ENCODE data around the gene COL5A1. TPM values are rescaled to one million over a fixed set of nuclear protein-coding genes. Genes with fewer than 3 reads are reported as not detected.

COL5A1 gene
- total and polyA plus RNA-seq, 2 experiments from 2014 or later: 2.5 to 13.1 TPM

- H3K9me3 Mint-ChIP-seq: peaks cover 23% of the 10 kb centered on the region
- H3K79me2 ChIP-seq (replicated peaks; ENCODE audit: insufficient read depth): no peaks in the 10 kb centered on the region
- TF ChIP-seq EZH2 (IDR thresholded peaks at IDR 0.05; ENCODE audit: low read depth, unreplicated experiment) (no peak), ETS1 (IDR thresholded peaks at IDR 0.05) (no peak), ZNF331 (CRISPR knock-in tag; IDR thresholded peaks at IDR 0.05; ENCODE audit: low read depth) (no peak), NANOG (IDR thresholded peaks at IDR 0.05; ENCODE audit: borderline replicate concordance) (no peak), ZNF462 (CRISPR knock-in tag; IDR thresholded peaks at IDR 0.05) (no peak), EZH2phosphoT487 (IDR thresholded peaks at IDR 0.05; ENCODE audit: unreplicated experiment) (no peak), POLR2AphosphoS5 (IDR thresholded peaks at IDR 0.05; ENCODE audit: low read depth) (no peak), STAT1 (IDR thresholded peaks at IDR 0.05; ENCODE audit: unreplicated experiment) (no peak), JUNB (IDR thresholded peaks at IDR 0.05; ENCODE audit: unreplicated experiment) (no peak), ZNF114 (CRISPR knock-in tag; IDR thresholded peaks at IDR 0.05) (no peak), CREB1 (CRISPR knock-in tag; IDR thresholded peaks at IDR 0.05; ENCODE audit: low read depth) (no peak)
- TF ChIP-seq, protein P1, sequence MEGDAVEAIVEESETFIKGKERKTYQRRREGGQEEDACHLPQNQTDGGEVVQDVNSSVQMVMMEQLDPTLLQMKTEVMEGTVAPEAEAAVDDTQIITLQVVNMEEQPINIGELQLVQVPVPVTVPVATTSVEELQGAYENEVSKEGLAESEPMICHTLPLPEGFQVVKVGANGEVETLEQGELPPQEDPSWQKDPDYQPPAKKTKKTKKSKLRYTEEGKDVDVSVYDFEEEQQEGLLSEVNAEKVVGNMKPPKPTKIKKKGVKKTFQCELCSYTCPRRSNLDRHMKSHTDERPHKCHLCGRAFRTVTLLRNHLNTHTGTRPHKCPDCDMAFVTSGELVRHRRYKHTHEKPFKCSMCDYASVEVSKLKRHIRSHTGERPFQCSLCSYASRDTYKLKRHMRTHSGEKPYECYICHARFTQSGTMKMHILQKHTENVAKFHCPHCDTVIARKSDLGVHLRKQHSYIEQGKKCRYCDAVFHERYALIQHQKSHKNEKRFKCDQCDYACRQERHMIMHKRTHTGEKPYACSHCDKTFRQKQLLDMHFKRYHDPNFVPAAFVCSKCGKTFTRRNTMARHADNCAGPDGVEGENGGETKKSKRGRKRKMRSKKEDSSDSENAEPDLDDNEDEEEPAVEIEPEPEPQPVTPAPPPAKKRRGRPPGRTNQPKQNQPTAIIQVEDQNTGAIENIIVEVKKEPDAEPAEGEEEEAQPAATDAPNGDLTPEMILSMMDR (conservative IDR thresholded peaks at IDR 0.05; ENCODE audit: low read depth in 2 of 2): no peak
- TF ChIP-seq, protein P2, sequence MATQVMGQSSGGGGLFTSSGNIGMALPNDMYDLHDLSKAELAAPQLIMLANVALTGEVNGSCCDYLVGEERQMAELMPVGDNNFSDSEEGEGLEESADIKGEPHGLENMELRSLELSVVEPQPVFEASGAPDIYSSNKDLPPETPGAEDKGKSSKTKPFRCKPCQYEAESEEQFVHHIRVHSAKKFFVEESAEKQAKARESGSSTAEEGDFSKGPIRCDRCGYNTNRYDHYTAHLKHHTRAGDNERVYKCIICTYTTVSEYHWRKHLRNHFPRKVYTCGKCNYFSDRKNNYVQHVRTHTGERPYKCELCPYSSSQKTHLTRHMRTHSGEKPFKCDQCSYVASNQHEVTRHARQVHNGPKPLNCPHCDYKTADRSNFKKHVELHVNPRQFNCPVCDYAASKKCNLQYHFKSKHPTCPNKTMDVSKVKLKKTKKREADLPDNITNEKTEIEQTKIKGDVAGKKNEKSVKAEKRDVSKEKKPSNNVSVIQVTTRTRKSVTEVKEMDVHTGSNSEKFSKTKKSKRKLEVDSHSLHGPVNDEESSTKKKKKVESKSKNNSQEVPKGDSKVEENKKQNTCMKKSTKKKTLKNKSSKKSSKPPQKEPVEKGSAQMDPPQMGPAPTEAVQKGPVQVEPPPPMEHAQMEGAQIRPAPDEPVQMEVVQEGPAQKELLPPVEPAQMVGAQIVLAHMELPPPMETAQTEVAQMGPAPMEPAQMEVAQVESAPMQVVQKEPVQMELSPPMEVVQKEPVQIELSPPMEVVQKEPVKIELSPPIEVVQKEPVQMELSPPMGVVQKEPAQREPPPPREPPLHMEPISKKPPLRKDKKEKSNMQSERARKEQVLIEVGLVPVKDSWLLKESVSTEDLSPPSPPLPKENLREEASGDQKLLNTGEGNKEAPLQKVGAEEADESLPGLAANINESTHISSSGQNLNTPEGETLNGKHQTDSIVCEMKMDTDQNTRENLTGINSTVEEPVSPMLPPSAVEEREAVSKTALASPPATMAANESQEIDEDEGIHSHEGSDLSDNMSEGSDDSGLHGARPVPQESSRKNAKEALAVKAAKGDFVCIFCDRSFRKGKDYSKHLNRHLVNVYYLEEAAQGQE (IDR thresholded peaks at IDR 0.05; ENCODE audit: unreplicated experiment): no peak
- H3K4me1 Mint-ChIP-seq: peaks cover 6% of the 10 kb centered on the region; the same call in 1 of the 3 replicates
- H3K27me3 Mint-ChIP-seq (ENCODE audit: insufficient read depth, low read depth, poor library complexity): peaks cover 7% of the 10 kb centered on the region
- no peaks in the 10 kb centered on the region for H4K20me1 ChIP-seq (replicated peaks; ENCODE audit: insufficient read depth)
- DNase-seq (ENCODE audit: low spot score) (no peak), ATAC-seq (peak; percentile 78)
- H3K36me3 ChIP-seq (ENCODE audit: insufficient read depth): no peaks in the 10 kb centered on the region
- H3K27me3 ChIP-seq (ENCODE audit: insufficient read depth): no peaks in the 10 kb centered on the region
- H3K4me3 Mint-ChIP-seq: no peak overlapping the region
- H3K4me2 ChIP-seq: peak overlapping the region; percentile 57
- H2AFZ ChIP-seq: no peak overlapping the region
- no peak overlapping the region for H3K4me3 ChIP-seq
- H3K27ac ChIP-seq (ENCODE audit: low read depth): no peak overlapping the region
- no peaks in the 10 kb centered on the region for H3F3A ChIP-seq (replicated peaks; ENCODE audit: low read depth)
- H3K27ac Mint-ChIP-seq: no peak overlapping the region
- peaks cover 7% of the 10 kb centered on the region; the same call in 1 of the 2 replicates for H3K4me1 ChIP-seq (ENCODE audit: insufficient read depth)
- no peaks in the 10 kb centered on the region for H3K9me2 ChIP-seq (ENCODE audit: insufficient read depth)
- peaks cover 11% of the 10 kb centered on the region for H3K36me3 Mint-ChIP-seq (ENCODE audit: low read depth)
These were observed 16.9 kb downstream of the COL5A1 start for GRCh38 chr9:134658378-134658955.

Measured in GM23338 (cell line).